Thyroid gland (tissue), 4 donors: ENCODE results near the gene POLR2A. TPM values are rescaled to one million over a fixed set of nuclear protein-coding genes. Genes with fewer than 3 reads are reported as not detected.

Source experiments
- DNase-seq, 2 donors: peaks; one replicate each; pipeline ENCODE4 v3.0.0-alpha.2; 2019
- H3K27ac ChIP-seq, 3 donors: fragments of 200-600 bp; sonication (generic); 1 replicate in 2 of 3; 2 replicates in 1 of 3; pipeline ENCODE4 v1.5.1; 2016 to 2019; ENCODE audit warnings: mild to moderate bottlenecking in 1 of 3, moderate library complexity in 1 of 3
- H3K27me3 ChIP-seq: fragments of 200-600 bp; sonication (generic); one replicate; pipeline ENCODE4 v1.5.1; 2019
- H3K36me3 ChIP-seq, 2 donors: fragments of 200-600 bp; sonication (generic); one replicate each; pipeline ENCODE4 v1.5.1; 2016 to 2019
- H3K4me1 ChIP-seq, 2 donors: fragments of 200-600 bp; sonication (generic); one replicate each; pipeline ENCODE4 v1.5.1; 2017 to 2019
- H3K4me3 ChIP-seq, 3 donors: fragments of 200-600 bp; sonication (generic); replicated peaks in 1 of 3; 1 replicate in 2 of 3; 2 replicates in 1 of 3; pipeline ENCODE4 v1.5.1; 2016; ENCODE audit warnings: mild to moderate bottlenecking in 1 of 3
- H3K9me3 ChIP-seq: fragments of 200-600 bp; sonication (generic); one replicate; pipeline ENCODE4 v1.5.1; 2017
- CTCF ChIP-seq, 6 experiments: fragments of 200-600 bp in 3 of 6; fragments of 450-650 bp in 3 of 6; sonication (generic) in 3 of 6; IDR thresholded peaks; one replicate each; pipeline ENCODE4 v1.5.1; 2016 to 2019; ENCODE audit warnings: antibody characterized with exemption in 6 of 6, mild to moderate bottlenecking in 2 of 6, inconsistent platforms in 1 of 6, moderate library complexity in 1 of 6
- POLR2A ChIP-seq, 2 donors: fragments of 450-650 bp; IDR thresholded peaks; one replicate each; pipeline ENCODE4 v1.6.1; 2017; ENCODE audit warnings: antibody characterized with exemption in 2 of 2, mild to moderate bottlenecking in 2 of 2, moderate library complexity in 1 of 2
- WGBS, 2 donors: methylation state at CpG; one replicate each; pipeline ENCODE4 v1.1.5; 2017; 5-methylcytosine and 5-hydroxymethylcytosine counted together
- intact Hi-C: fragments of 100-400 bp; cut with DNase I; formaldehyde crosslinking; loops from one replicate; pipeline ENCODE4 v1.15.1; 2023
- total RNA-seq, 4 donors: library from RNA; depleted of rRNA; stranded (reverse); fragments of >200 nt; gene quantifications; one replicate each; pipeline ENCODE4 v1.2.3, GENCODE V29; 2016

The POLR2A gene
- total RNA-seq, 4 donors from 2014 or later = 47.6 to 125 (median 82.2) TPM

- H3K4me3 ChIP-seq = no peak overlapping the region
- WGBS, 2 donors = 91 to 97% methylated on average over 11 of the region's 11 CpGs
- no peaks in the 10 kb centered on the region for H3K4me1 ChIP-seq
- DNase-seq = no peak
- no peaks in the 10 kb centered on the region for H3K9me3 ChIP-seq
- peaks cover 75 to 96% of the 10 kb centered on the region in 2 donors for H3K36me3 ChIP-seq
- intact Hi-C loops = no loop called here
- TF ChIP-seq CTCF (IDR thresholded peaks at IDR 0.05) = no peak
- TF ChIP-seq POLR2A (IDR thresholded peaks at IDR 0.05) = no peak
- H3K27ac ChIP-seq = no peak overlapping the region
- H3K27me3 ChIP-seq = no peaks in the 10 kb centered on the region
Observed at GRCh38 chr17:7508145-7508544, 24.0 kb downstream of the POLR2A start.

- H3K36me3 ChIP-seq = peaks cover 75 to 96% of the 10 kb centered on the region in 2 donors
- no peaks in the 10 kb centered on the region for H3K9me3 ChIP-seq
- H3K27me3 ChIP-seq = no peaks in the 10 kb centered on the region
- DNase-seq = no peak
- H3K4me3 ChIP-seq = no peak overlapping the region
- 93 to 96% methylated on average over 9 of the region's 9 CpGs for WGBS, 2 donors
- TF ChIP-seq POLR2A (IDR thresholded peaks at IDR 0.05) (no peak), CTCF (IDR thresholded peaks at IDR 0.05) (no peak)
- intact Hi-C loops = no loop called here
- H3K27ac ChIP-seq = no peak overlapping the region
- H3K4me1 ChIP-seq = no peaks in the 10 kb centered on the region
Observed at GRCh38 chr17:7508846-7509245, 24.7 kb downstream of the POLR2A start.

GRCh38 chr17:7509937-7510336 lies 25.8 kb downstream of the POLR2A start:
- H3K27me3 ChIP-seq = no peaks in the 10 kb centered on the region
- no peaks in the 10 kb centered on the region for H3K4me1 ChIP-seq
- no peak overlapping the region for H3K27ac ChIP-seq
- H3K36me3 ChIP-seq = peaks cover 71 to 91% of the 10 kb centered on the region in 2 donors
- intact Hi-C loops = no loop called here
- H3K9me3 ChIP-seq = no peaks in the 10 kb centered on the region
- DNase-seq = no peak
- WGBS, 2 donors = 87 to 90% methylated on average over 5 of the region's 5 CpGs
- TF ChIP-seq POLR2A (IDR thresholded peaks at IDR 0.05) (no peak), CTCF (IDR thresholded peaks at IDR 0.05) (no peak)
- no peak overlapping the region for H3K4me3 ChIP-seq

- intact Hi-C loops = no loop called here
- H3K36me3 ChIP-seq = peaks cover 71 to 79% of the 10 kb centered on the region in 2 donors
Observed at GRCh38 chr17:7511108-7511507, 26.9 kb downstream of the POLR2A start.

GRCh38 chr17:7512105-7512504 lies 27.9 kb downstream of the POLR2A start:
- Histone ChIP-seq H3K4me1 (no peaks in the 10 kb centered on the region), H3K27me3 (no peaks in the 10 kb centered on the region), H3K9me3 (no peaks in the 10 kb centered on the region), H3K36me3 (peaks cover 67 to 69% of the 10 kb centered on the region in 2 donors), H3K4me3 (no peak overlapping the region), H3K27ac (no peak overlapping the region)
- intact Hi-C loops = no loop called here
- 89 to 91% methylated on average over 6 to 9 of the region's 15 CpGs for WGBS, 2 donors
- DNase-seq = no peak
- TF ChIP-seq CTCF (IDR thresholded peaks at IDR 0.05) (no peak), POLR2A (IDR thresholded peaks at IDR 0.05) (no peak)

More at GRCh38 chr17:7511108-7511507, 26.9 kb downstream of the POLR2A start:
- Histone ChIP-seq H3K27me3 (no peaks in the 10 kb centered on the region), H3K9me3 (no peaks in the 10 kb centered on the region), H3K4me1 (no peaks in the 10 kb centered on the region), H3K27ac (no peak overlapping the region), H3K4me3 (no peak overlapping the region)
- no peak for DNase-seq
- TF ChIP-seq CTCF (IDR thresholded peaks at IDR 0.05) (no peak), POLR2A (IDR thresholded peaks at IDR 0.05) (no peak)
- WGBS, 2 donors = 82 to 86% methylated on average over 10 of the region's 10 CpGs
